IMR-90 (cell line): Measurements from ENCODE around the gene ERG. TPM values are rescaled to one million over a fixed set of nuclear protein-coding genes. Genes with fewer than 3 reads are reported as not detected.

Experiments used
- ATAC-seq: fragments of 200-7000 bp; cut with Tn5 transposase; 2 replicates; pipeline ENCODE4 v1.9.1; 2020; ENCODE audit warnings: low read depth, mild to moderate bottlenecking, moderate library complexity
- BruUV-seq: library from RNA; stranded (reverse); fragments of 400-500 nt; replicated peaks from 2 replicates; lab custom pipeline; 2021; lab: Mats Ljungman, UMichigan
- CTCF ChIA-PET: fragments of 300-600 bp; formaldehyde crosslinking; extraction: SDS; loops from one replicate; lab custom pipeline; 2021; ENCODE audit warnings: antibody characterized with exemption; lab: Yijun Ruan, JAX
- POLR2A ChIA-PET: fragments of 300-600 bp; sonication (Branson Sonifier 250); formaldehyde crosslinking; loops from one replicate; lab custom pipeline; 2022; ENCODE audit warnings: antibody characterized with exemption; ENCODE audit not compliant: unreplicated experiment; lab: Charles Lee
- DNase-seq: peaks from one replicate; pipeline ENCODE4 v3.0.0; 2013
- H2AFZ ChIP-seq: replicated peaks from 2 replicates; pipeline ENCODE3; 2013; ENCODE audit warnings: low read length, mild to moderate bottlenecking; ENCODE audit not compliant: poor library complexity
- H2AK5ac ChIP-seq: 2 replicates; pipeline ENCODE4 v1.6.1; 2013; ENCODE audit warnings: low read depth, low read length, inconsistent platforms
- H2AK9ac ChIP-seq: replicated peaks from 2 replicates; pipeline ENCODE3; 2013; ENCODE audit warnings: mild to moderate bottlenecking, low read depth, low read length, moderate library complexity; ENCODE audit not compliant: poor library complexity
- H2BK120ac ChIP-seq: 2 replicates; pipeline ENCODE4 v1.6.1; 2013; ENCODE audit warnings: low read depth, low read length, inconsistent platforms
- H2BK15ac ChIP-seq: 3 replicates; pipeline ENCODE4 v1.6.1; 2013; ENCODE audit warnings: low read depth, low read length, inconsistent platforms
- H2BK20ac ChIP-seq: 2 replicates; pipeline ENCODE4 v1.6.1; 2013; ENCODE audit warnings: low read depth, mild to moderate bottlenecking, inconsistent platforms, low read length, moderate library complexity
- H2BK5ac ChIP-seq: 2 replicates; pipeline ENCODE4 v1.6.1; 2013; ENCODE audit warnings: mild to moderate bottlenecking, low read depth, low read length, inconsistent platforms; ENCODE audit not compliant: poor library complexity, severe bottlenecking
- H3K14ac ChIP-seq: replicated peaks from 2 replicates; pipeline ENCODE4 v1.6.1; 2013; ENCODE audit warnings: low read depth, low read length, inconsistent platforms
- H3K18ac ChIP-seq: 2 replicates; pipeline ENCODE4 v1.6.1; 2013; ENCODE audit warnings: low read depth, low read length, control low read depth
- H3K23ac ChIP-seq: 2 replicates; pipeline ENCODE4 v1.6.1; 2013; ENCODE audit warnings: low read depth, low read length, inconsistent platforms
- H3K27ac ChIP-seq: 2 replicates; pipeline ENCODE4 v1.5.1; 2013; ENCODE audit warnings: mild to moderate bottlenecking, control low read depth, low read length; ENCODE audit not compliant: insufficient read depth
- H3K27me3 ChIP-seq: 2 replicates; pipeline ENCODE4 v1.6.1; 2013; ENCODE audit warnings: low read length; ENCODE audit not compliant: control insufficient read depth, insufficient read depth
- H3K36me3 ChIP-seq: 2 replicates; pipeline ENCODE4 v1.6.1; 2013; ENCODE audit warnings: low read length, mixed read lengths; ENCODE audit not compliant: control insufficient read depth, insufficient read depth
- H3K4ac ChIP-seq: 2 replicates; pipeline ENCODE4 v1.6.1; 2013; ENCODE audit warnings: low read depth, low read length, inconsistent platforms
- H3K4me1 ChIP-seq: 2 replicates; pipeline ENCODE4 v1.6.1; 2013; ENCODE audit warnings: low read length, mixed read lengths; ENCODE audit not compliant: control insufficient read depth, insufficient read depth
- H3K4me2 ChIP-seq: 2 replicates; pipeline ENCODE4 v1.6.1; 2013; ENCODE audit warnings: low read depth, mild to moderate bottlenecking, control low read depth, low read length, moderate library complexity
- H3K4me3 ChIP-seq: 2 replicates; pipeline ENCODE4 v1.5.1; 2013; ENCODE audit warnings: low read depth, mild to moderate bottlenecking, control low read depth, low read length, moderate library complexity; ENCODE audit not compliant: insufficient read depth
- H3K56ac ChIP-seq: 2 replicates; pipeline ENCODE4 v1.6.1; 2013; ENCODE audit warnings: low read length, inconsistent platforms; ENCODE audit not compliant: insufficient read depth; ENCODE audit errors: extremely low read depth
- H3K79me1 ChIP-seq, 2 experiments: 2 replicates each; pipeline ENCODE4 v1.6.1; 2013; ENCODE audit warnings: low read length in 2 of 2, inconsistent platforms in 1 of 2, low read depth in 1 of 2
- H3K9ac ChIP-seq: 2 replicates; pipeline ENCODE4 v1.6.1; 2013; ENCODE audit warnings: low read depth, low read length, control low read depth
- H3K9me1 ChIP-seq: 2 replicates; pipeline ENCODE4 v1.6.1; 2013; ENCODE audit warnings: low read length, inconsistent platforms; ENCODE audit not compliant: insufficient read depth
- H3K9me3 ChIP-seq: 2 replicates; pipeline ENCODE4 v1.6.1; 2013; ENCODE audit warnings: low read length; ENCODE audit not compliant: control insufficient read depth, insufficient read depth
- H4K20me1 ChIP-seq: 2 replicates; pipeline ENCODE4 v1.6.1; 2013; ENCODE audit warnings: low read length, inconsistent platforms; ENCODE audit not compliant: insufficient read depth
- H4K5ac ChIP-seq: 2 replicates; pipeline ENCODE4 v1.6.1; 2013; ENCODE audit warnings: mild to moderate bottlenecking, low read depth, low read length, control low read depth
- H4K8ac ChIP-seq, 2 experiments: 2 replicates each; pipeline ENCODE4 v1.6.1; 2013; ENCODE audit warnings: low read depth in 2 of 2, low read length in 2 of 2, control low read depth in 1 of 2, inconsistent platforms in 1 of 2
- H4K91ac ChIP-seq: 2 replicates; pipeline ENCODE4 v1.6.1; 2013; ENCODE audit warnings: low read depth, low read length, inconsistent platforms; ENCODE audit not compliant: insufficient read depth
- BHLHE40 ChIP-seq: fragments of 150-350 bp; IDR thresholded peaks from 2 replicates; pipeline ENCODE4 v1.6.1; 2016; ENCODE audit warnings: mild to moderate bottlenecking, low read depth, low read length
- CEBPB ChIP-seq: IDR thresholded peaks from 2 replicates; pipeline ENCODE4 v1.6.1; 2012; ENCODE audit warnings: low read depth, low read length, improper control_type of control experiment
- CHD1 ChIP-seq: IDR thresholded peaks from 2 replicates; pipeline ENCODE4 v1.6.1; 2012; ENCODE audit warnings: low read depth, low read length, improper control_type of control experiment
- CTCF ChIP-seq: conservative IDR thresholded peaks from 2 replicates; pipeline ENCODE4 v1.5.1; 2012; ENCODE audit warnings: mild to moderate bottlenecking, low read depth, low read length, improper control_type of control experiment
- FOS ChIP-seq: fragments of 150-350 bp; IDR thresholded peaks from 2 replicates; pipeline ENCODE4 v1.6.1; 2016; ENCODE audit warnings: low read depth, low read length
- MAFK ChIP-seq: IDR thresholded peaks from 2 replicates; pipeline ENCODE4 v1.6.1; 2012; ENCODE audit warnings: low read depth, low read length, improper control_type of control experiment
- MAZ ChIP-seq: IDR thresholded peaks from 2 replicates; pipeline ENCODE4 v1.6.1; 2012; ENCODE audit warnings: low read depth, mild to moderate bottlenecking, low read length, improper control_type of control experiment, moderate library complexity, borderline replicate concordance
- MXI1 ChIP-seq: IDR thresholded peaks from 2 replicates; pipeline ENCODE4 v1.6.1; 2012; ENCODE audit warnings: low read depth, mild to moderate bottlenecking, low read length, moderate library complexity, borderline replicate concordance
- RAD21 ChIP-seq: IDR thresholded peaks from 2 replicates; pipeline ENCODE4 v1.6.1; 2012; ENCODE audit warnings: low read length, improper control_type of control experiment
- RCOR1 ChIP-seq: IDR thresholded peaks from 2 replicates; pipeline ENCODE4 v1.6.1; 2012; ENCODE audit warnings: mild to moderate bottlenecking, low read length, improper control_type of control experiment; ENCODE audit not compliant: insufficient replicate concordance
- RFX5 ChIP-seq: IDR thresholded peaks from 2 replicates; pipeline ENCODE4 v1.8.0; 2012; ENCODE audit warnings: low read depth, mild to moderate bottlenecking, low read length, moderate library complexity
- USF2 ChIP-seq: fragments of 150-350 bp; IDR thresholded peaks from 2 replicates; pipeline ENCODE4 v1.6.1; 2017; ENCODE audit warnings: mild to moderate bottlenecking, antibody characterized with exemption, low read length, low read depth
- WGBS, 2 experiments: methylation state at CpG; one replicate each; pipeline versions ENCODE4 v1.1.5 to v1.1.7; 2013; ENCODE audit warnings: missing lambda C conversion rate in 2 of 2; ENCODE audit not compliant: insufficient read length in 1 of 2; ENCODE audit errors: extremely low coverage in 2 of 2; 5-methylcytosine and 5-hydroxymethylcytosine counted together
- dilution Hi-C: fragments of 300-500 bp; cut with HindIII; formaldehyde crosslinking; loops from one replicate; pipeline ENCODE4 v1.14.3; 2018; ENCODE audit warnings: low sequenced_read_pairs; ENCODE audit not compliant: unreplicated experiment
- in situ Hi-C: fragments of 300-500 bp; cut with MboI; formaldehyde crosslinking; loops from 3 replicates; pipeline ENCODE4 v1.14.3; 2019; ENCODE audit warnings: low sequenced_read_pairs, inconsistent platforms, mixed read lengths
- intact Hi-C: fragments of 100-400 bp; cut with micrococcal nuclease; formaldehyde crosslinking; loops from 2 replicates; pipeline ENCODE4 v1.10.0; 2022
- polyA plus RNA-seq, 3 experiments: library from polyadenylated mRNA; depleted of rRNA; stranded (reverse); fragments of >200 nt; gene quantifications; 2 replicates each; pipeline ENCODE4 v1.2.3, GENCODE V29; 2012; ENCODE audit warnings: low replicate concordance in 1 of 3
- total RNA-seq: library from RNA; depleted of rRNA; stranded (reverse); fragments of >200 nt; gene quantifications from 2 replicates; pipeline ENCODE4 v1.2.3, GENCODE V29; 2012

The ERG gene
- total and polyA plus RNA-seq, 2 of the 4 experiments (the other 2 are of a cell fraction) = not detected

- no TSS peak for BruUV-seq
- no peak overlapping the region for H2BK20ac ChIP-seq
- H3K9me3 ChIP-seq = no peaks in the 10 kb centered on the region
- H4K20me1 ChIP-seq = no peaks in the 10 kb centered on the region
- no peak for TF ChIP-seq MAZ
- TF ChIP-seq CHD1 = no peak
- TF ChIP-seq MAFK = no peak
- no peak for TF ChIP-seq RFX5
- TF ChIP-seq MXI1 = no peak
- TF ChIP-seq RAD21 = no peak
- no peak for TF ChIP-seq USF2
- no peak for TF ChIP-seq CEBPB
- TF ChIP-seq CTCF = no peak
- no peak for TF ChIP-seq BHLHE40
- no peak for TF ChIP-seq RCOR1
- no peak for TF ChIP-seq FOS
- no peak overlapping the region for H2BK5ac ChIP-seq
- WGBS, 2 experiments = no CpG with 5 or more reads among the region's 1 CpG
- no peak for ATAC-seq
- no peaks in the 10 kb centered on the region for H3K79me1 ChIP-seq
- H3K4me3 ChIP-seq = no peak overlapping the region
- no peak overlapping the region for H3K14ac ChIP-seq
- H3K27me3 ChIP-seq = peaks cover 21% of the 10 kb centered on the region
- no peak overlapping the region for H2AFZ ChIP-seq
- ChIA-PET POLR2A (no interaction called here), CTCF (interaction anchor here (1.5 kb wide), 1 partner anchor 9 kb away, joined by 3 read pairs; no protein-coding TSS in a partner anchor)
- no peak overlapping the region for H2BK120ac ChIP-seq
- in situ Hi-C loops = loop anchor here (25.0 kb wide), 1 partner anchor 766 kb away; no protein-coding TSS in a partner anchor
- H3K9me1 ChIP-seq = no peaks in the 10 kb centered on the region
- dilution Hi-C loops = no loop called here
- no peak overlapping the region for H3K23ac ChIP-seq
- H2AK5ac ChIP-seq = no peak overlapping the region
- H2BK15ac ChIP-seq = no peak overlapping the region
- H3K9ac ChIP-seq = no peak overlapping the region
- H3K56ac ChIP-seq = no peak overlapping the region
- no peak overlapping the region for H3K18ac ChIP-seq
- no peak overlapping the region for H2AK9ac ChIP-seq
- intact Hi-C loops = no loop called here
- no peak overlapping the region for H4K91ac ChIP-seq
- no peak overlapping the region for H4K5ac ChIP-seq
- no peaks in the 10 kb centered on the region for H3K36me3 ChIP-seq
- no peaks in the 10 kb centered on the region for H3K4me1 ChIP-seq
- no peak overlapping the region for H4K8ac ChIP-seq
- H3K4me2 ChIP-seq = no peak overlapping the region
- DNase-seq = no peak
- no peak overlapping the region for H3K4ac ChIP-seq
- H3K27ac ChIP-seq = no peak overlapping the region
These were observed 102.0 kb downstream of the ERG start for GRCh38 chr21:38396325-38396724.
